Spleen (tissue), 7 donors: ENCODE results near the gene TMED5.

Source experiments
- POLR2A ChIP-seq, 3 donors: fragments of 450-650 bp; IDR thresholded peaks; one replicate each; pipeline ENCODE4 v1.5.1; 2017; ENCODE audit warnings: antibody characterized with exemption in 3 of 3, mild to moderate bottlenecking in 1 of 3
- POLR2AphosphoS5 ChIP-seq, 3 donors: sonication (generic); formaldehyde crosslinking; IDR thresholded peaks; one replicate each; pipeline ENCODE4 v1.5.1; 2017; ENCODE audit warnings: antibody characterized with exemption in 3 of 3
- TF ChIP-seq, protein P1 (sequence below), 11 experiments: fragments of 200-600 bp in 7 of 11; fragments of 450-650 bp in 4 of 11; sonication (generic) in 4 of 11; IDR thresholded peaks in 8 of 11; conservative IDR thresholded peaks in 3 of 11; 1 replicate in 7 of 11; 2 replicates in 4 of 11; pipeline versions ENCODE4 v1.4.0 to v1.8.0; 2016 to 2021; ENCODE audit warnings: antibody characterized with exemption in 11 of 11, inconsistent platforms in 4 of 11, mild to moderate bottlenecking in 1 of 11
- donor health status: DM: no; HTN: no; CAD: no; lungs with moderate emphysema.
- donor health status: DM: no; HTN: no; CAD: no.
- donor health status: DM: no; HTN: no; CAD: no.

DNA sequence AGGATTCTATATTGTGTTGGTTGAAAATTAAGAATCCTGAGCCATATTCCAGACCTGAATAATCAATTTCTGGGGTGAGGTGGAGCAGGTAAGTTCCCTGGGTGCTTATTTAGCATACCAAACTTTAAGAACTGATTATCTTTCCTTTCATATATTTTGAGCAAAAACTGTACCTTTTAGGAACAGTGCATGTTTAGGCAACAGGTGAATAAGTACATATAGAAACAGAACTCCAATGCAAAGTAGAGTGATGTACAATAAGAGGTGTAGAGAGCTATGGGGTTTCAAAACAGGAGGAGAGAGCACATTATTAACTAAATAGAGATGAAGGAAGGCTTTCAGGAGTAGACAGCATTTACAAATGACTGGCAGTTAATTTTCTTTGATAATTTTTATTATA, 28.7 kb downstream of the TMED5 start:
- TF ChIP-seq, protein P1, sequence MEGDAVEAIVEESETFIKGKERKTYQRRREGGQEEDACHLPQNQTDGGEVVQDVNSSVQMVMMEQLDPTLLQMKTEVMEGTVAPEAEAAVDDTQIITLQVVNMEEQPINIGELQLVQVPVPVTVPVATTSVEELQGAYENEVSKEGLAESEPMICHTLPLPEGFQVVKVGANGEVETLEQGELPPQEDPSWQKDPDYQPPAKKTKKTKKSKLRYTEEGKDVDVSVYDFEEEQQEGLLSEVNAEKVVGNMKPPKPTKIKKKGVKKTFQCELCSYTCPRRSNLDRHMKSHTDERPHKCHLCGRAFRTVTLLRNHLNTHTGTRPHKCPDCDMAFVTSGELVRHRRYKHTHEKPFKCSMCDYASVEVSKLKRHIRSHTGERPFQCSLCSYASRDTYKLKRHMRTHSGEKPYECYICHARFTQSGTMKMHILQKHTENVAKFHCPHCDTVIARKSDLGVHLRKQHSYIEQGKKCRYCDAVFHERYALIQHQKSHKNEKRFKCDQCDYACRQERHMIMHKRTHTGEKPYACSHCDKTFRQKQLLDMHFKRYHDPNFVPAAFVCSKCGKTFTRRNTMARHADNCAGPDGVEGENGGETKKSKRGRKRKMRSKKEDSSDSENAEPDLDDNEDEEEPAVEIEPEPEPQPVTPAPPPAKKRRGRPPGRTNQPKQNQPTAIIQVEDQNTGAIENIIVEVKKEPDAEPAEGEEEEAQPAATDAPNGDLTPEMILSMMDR (IDR thresholded peaks at IDR 0.05 in 8 of 11, conservative IDR thresholded peaks at IDR 0.05 in 3 of 11) = no peak
- no peak for TF ChIP-seq POLR2A (IDR thresholded peaks at IDR 0.05)
- no peak for TF ChIP-seq POLR2AphosphoS5 (IDR thresholded peaks at IDR 0.05)
